OCI-LY7 (cell line): Measurements from ENCODE around the gene PFKFB3. TPM values are rescaled to one million over a fixed set of nuclear protein-coding genes. Genes with fewer than 3 reads are reported as not detected.

Experiments used
- BruUV-seq: library from RNA; stranded (reverse); fragments of 400-500 nt; replicated peaks from 2 replicates; lab custom pipeline; 2021; lab: Mats Ljungman, UMichigan
- CTCF ChIA-PET: fragments of 300-600 bp; sonication (Branson Sonifier 250); formaldehyde crosslinking; loops from one replicate; lab custom pipeline; 2022; ENCODE audit warnings: antibody characterized with exemption; ENCODE audit not compliant: unreplicated experiment; lab: Charles Lee
- POLR2A ChIA-PET: fragments of 300-600 bp; sonication (Branson Sonifier 250); formaldehyde crosslinking; loops from one replicate; lab custom pipeline; 2022; ENCODE audit warnings: antibody characterized with exemption; lab: Charles Lee
- DNase-seq: peaks from one replicate; pipeline ENCODE4 v3.0.0-alpha.2; 2015; ENCODE audit warnings: low spot score
- H2AFZ ChIP-seq: fragments of 200-600 bp; sonication (generic), shearing (Covaris generic); 2 replicates; pipeline ENCODE4 v1.6.1; 2014; ENCODE audit warnings: mild to moderate bottlenecking, antibody characterized with exemption, low read length, moderate library complexity
- H3K27ac ChIP-seq: fragments of 200-600 bp; sonication (generic); 2 replicates; pipeline ENCODE4 v1.5.1; 2014; ENCODE audit warnings: mixed run types, low read depth, mild to moderate bottlenecking, moderate library complexity, low read length, inconsistent platforms; ENCODE audit not compliant: poor library complexity, severe bottlenecking
- H3K36me3 ChIP-seq: fragments of 200-600 bp; sonication (generic); 2 replicates; pipeline ENCODE4 v1.6.1; 2014; ENCODE audit warnings: mild to moderate bottlenecking, antibody characterized with exemption, low read length, moderate library complexity, mixed read lengths; ENCODE audit not compliant: insufficient read depth
- H3K4me1 ChIP-seq: fragments of 200-600 bp; sonication (generic); 2 replicates; pipeline ENCODE4 v1.5.1; 2014; ENCODE audit warnings: mild to moderate bottlenecking, low read length; ENCODE audit not compliant: insufficient read depth, poor library complexity, severe bottlenecking
- H3K4me2 ChIP-seq: fragments of 200-600 bp; sonication (generic); 2 replicates; pipeline ENCODE4 v1.6.1; 2014; ENCODE audit warnings: mild to moderate bottlenecking, low read length
- H3K4me3 ChIP-seq: fragments of 200-600 bp; sonication (generic); 2 replicates; pipeline ENCODE4 v1.5.1; 2014; ENCODE audit warnings: mild to moderate bottlenecking, low read depth, low read length; ENCODE audit not compliant: poor library complexity, severe bottlenecking
- H3K79me2 ChIP-seq: fragments of 200-600 bp; sonication (generic); 2 replicates; pipeline ENCODE4 v1.6.1; 2016; ENCODE audit warnings: low read depth, mild to moderate bottlenecking, low read length, moderate library complexity, mixed read lengths; ENCODE audit not compliant: insufficient read depth
- H3K9me2 ChIP-seq: fragments of 200-600 bp; sonication (generic); 2 replicates; pipeline ENCODE4 v1.6.1; 2016; ENCODE audit warnings: mild to moderate bottlenecking, low read length, mixed read lengths; ENCODE audit not compliant: insufficient read depth
- H3K9me3 ChIP-seq: fragments of 200-600 bp; sonication (generic); 2 replicates; pipeline ENCODE4 v1.6.1; 2014; ENCODE audit warnings: mild to moderate bottlenecking, mixed run types, low read length, mixed read lengths
- H4K20me1 ChIP-seq: fragments of 200-600 bp; sonication (generic); 2 replicates; pipeline ENCODE4 v1.6.1; 2014; ENCODE audit warnings: mild to moderate bottlenecking, antibody characterized with exemption, low read length, moderate library complexity, mixed read lengths; ENCODE audit not compliant: insufficient read depth
- CTCF ChIP-seq: fragments of 200-600 bp; sonication (generic); conservative IDR thresholded peaks from 2 replicates; pipeline ENCODE4 v1.5.1; 2014; ENCODE audit warnings: mild to moderate bottlenecking, antibody characterized with exemption, low read length, moderate library complexity, mixed read lengths
- EZH2phosphoT487 ChIP-seq: fragments of 200-600 bp; sonication (generic); IDR thresholded peaks from 2 replicates; pipeline ENCODE4 v1.6.1; 2018; ENCODE audit warnings: low read depth, borderline replicate concordance, mild to moderate bottlenecking, mixed run types, antibody characterized with exemption, low read length, moderate library complexity, mixed read lengths
- intact Hi-C: fragments of 100-400 bp; cut with micrococcal nuclease; formaldehyde crosslinking; loops from one replicate; pipeline ENCODE4 v1.10.0; 2022; ENCODE audit not compliant: unreplicated experiment
- total RNA-seq, 2 experiments: library from RNA; depleted of rRNA in 1 of 2; stranded (reverse); fragments of >200 nt in 1 of 2; shearing (Covaris generic) in 1 of 2; gene quantifications; 2 replicates each; pipeline ENCODE4 v1.2.3, GENCODE V29; 2014 to 2022

PFKFB3 gene
- total RNA-seq, 2 experiments from 2014 or later = 33.7 to 50.7 TPM

GRCh38 chr10:6239213-6239991 is 36.7 kb downstream of the PFKFB3 start:
- DNase-seq = peak; percentile 9
- Histone ChIP-seq H3K9me2 (no peaks in the 10 kb centered on the region), H3K4me3 (no peak overlapping the region), H3K4me1 (peaks cover 4% of the 10 kb centered on the region), H3K4me2 (no peak overlapping the region), H2AFZ (no peak overlapping the region), H3K79me2 (no peaks in the 10 kb centered on the region), H4K20me1 (no peaks in the 10 kb centered on the region), H3K27ac (no peak overlapping the region), H3K36me3 (peaks cover 31% of the 10 kb centered on the region), H3K9me3 (no peaks in the 10 kb centered on the region)
- ChIA-PET POLR2A (interaction anchor here (0.6 kb wide), 1 partner anchor 44 kb away, joined by 3 read pairs; no protein-coding TSS in a partner anchor), CTCF (no interaction called here)
- TF ChIP-seq CTCF = no peak
- TF ChIP-seq EZH2phosphoT487 = no peak
- BruUV-seq = no TSS peak
- intact Hi-C loops = no loop called here

- no peaks in the 10 kb centered on the region for H3K9me3 ChIP-seq
- POLR2A ChIA-PET = interaction anchor here (0.6 kb wide), 1 partner anchor 45 kb away, joined by 3 read pairs; no protein-coding TSS in a partner anchor
- no peak overlapping the region for H3K27ac ChIP-seq
- intact Hi-C loops = no loop called here
- H3K36me3 ChIP-seq = peaks cover 22% of the 10 kb centered on the region
- H3K4me2 ChIP-seq = no peak overlapping the region
- H3K4me1 ChIP-seq = peaks cover 4% of the 10 kb centered on the region
- no peaks in the 10 kb centered on the region for H3K79me2 ChIP-seq
- no peak for DNase-seq
- BruUV-seq = no TSS peak
- no peaks in the 10 kb centered on the region for H4K20me1 ChIP-seq
- no peak overlapping the region for H2AFZ ChIP-seq
- CTCF ChIA-PET = no interaction called here
- TF ChIP-seq EZH2phosphoT487 = no peak
- no peak for TF ChIP-seq CTCF
- no peaks in the 10 kb centered on the region for H3K9me2 ChIP-seq
- H3K4me3 ChIP-seq = no peak overlapping the region
Measured at GRCh38 chr10:6240254-6240653, 37.5 kb downstream of the PFKFB3 start.

GRCh38 chr10:6242089-6242488 is 39.4 kb downstream of the PFKFB3 start:
- BruUV-seq = no TSS peak

More at GRCh38 chr10:6242089-6242488, 39.4 kb downstream of the PFKFB3 start:
- intact Hi-C loops = no loop called here
- CTCF ChIA-PET = no interaction called here
- Histone ChIP-seq H3K36me3 (peaks cover 8% of the 10 kb centered on the region; the same call in 1 of the 2 replicates), H3K4me1 (peaks cover 4% of the 10 kb centered on the region), H2AFZ (no peak overlapping the region), H3K27ac (no peak overlapping the region), H3K79me2 (no peaks in the 10 kb centered on the region), H3K4me2 (no peak overlapping the region), H4K20me1 (no peaks in the 10 kb centered on the region), H3K9me2 (no peaks in the 10 kb centered on the region), H3K9me3 (no peaks in the 10 kb centered on the region), H3K4me3 (no peak overlapping the region)
- POLR2A ChIA-PET = no interaction called here
- DNase-seq = no peak
- no peak for TF ChIP-seq EZH2phosphoT487
- no peak for TF ChIP-seq CTCF
